RWPE1 (cell line): ENCODE measurements around the gene RPL15.
A peak's percentile ranks its signal among the peaks of the same experiment; 100 is the strongest.

Experiments
- CTCF ChIA-PET: fragments of 350-600 bp; sonication (Branson Sonifier 250); formaldehyde crosslinking; extraction: SDS; loops from one replicate; lab custom pipeline; 2021; lab: Yijun Ruan, JAX
- POLR2A ChIA-PET: fragments of 400-600 bp; formaldehyde crosslinking; extraction: SDS; loops from one replicate; lab custom pipeline; 2020; ENCODE audit warnings: antibody characterized with exemption; ENCODE audit not compliant: low non-redundant PET; lab: Yijun Ruan, JAX
- DNase-seq: peaks from one replicate; pipeline ENCODE4 v3.0.0; 2012; ENCODE audit warnings: low spot score
- H3K27ac ChIP-seq: fragments of 450-650 bp; 2 replicates; pipeline ENCODE4 v1.5.1; 2017
- TF ChIP-seq, protein P1 (sequence below): fragments of 450-650 bp; conservative IDR thresholded peaks from 2 replicates; pipeline ENCODE4 v1.5.1; 2017; ENCODE audit warnings: low read depth, mild to moderate bottlenecking

Gene RPL15

DNA sequence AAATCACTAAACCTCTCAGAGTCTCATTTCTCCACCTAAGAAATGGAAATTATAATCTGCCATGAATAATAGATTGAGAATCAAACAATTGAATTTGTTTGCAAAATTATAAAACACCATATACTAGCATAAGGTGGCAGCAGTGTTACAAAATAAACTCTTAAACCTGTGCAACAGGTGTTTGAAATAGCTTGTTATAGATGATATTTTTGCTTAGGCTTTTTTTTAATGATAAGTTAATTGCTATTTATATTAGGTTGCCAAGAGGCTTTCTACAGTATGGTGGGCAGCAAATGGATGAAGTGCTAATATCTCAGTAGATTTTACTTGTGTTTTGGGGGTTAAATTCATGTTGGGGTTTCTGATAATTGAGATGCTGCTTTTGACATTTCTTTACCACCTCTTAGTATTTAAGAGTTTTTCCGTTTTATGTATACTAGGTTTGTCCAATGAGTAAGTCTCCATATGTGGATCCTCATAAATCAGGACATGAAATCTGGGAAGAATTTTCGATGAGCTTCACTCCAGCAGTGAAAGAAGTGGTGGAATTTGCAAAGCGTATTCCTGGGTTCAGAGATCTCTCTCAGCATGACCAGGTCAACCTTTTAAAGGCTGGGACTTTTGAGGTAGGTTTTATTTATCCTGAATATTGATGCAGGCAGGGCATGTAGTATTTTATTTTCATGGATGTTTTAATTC lies 47.8 kb downstream of the RPL15 start:
- POLR2A ChIA-PET, result no interaction called here
- TF ChIP-seq, protein P1, sequence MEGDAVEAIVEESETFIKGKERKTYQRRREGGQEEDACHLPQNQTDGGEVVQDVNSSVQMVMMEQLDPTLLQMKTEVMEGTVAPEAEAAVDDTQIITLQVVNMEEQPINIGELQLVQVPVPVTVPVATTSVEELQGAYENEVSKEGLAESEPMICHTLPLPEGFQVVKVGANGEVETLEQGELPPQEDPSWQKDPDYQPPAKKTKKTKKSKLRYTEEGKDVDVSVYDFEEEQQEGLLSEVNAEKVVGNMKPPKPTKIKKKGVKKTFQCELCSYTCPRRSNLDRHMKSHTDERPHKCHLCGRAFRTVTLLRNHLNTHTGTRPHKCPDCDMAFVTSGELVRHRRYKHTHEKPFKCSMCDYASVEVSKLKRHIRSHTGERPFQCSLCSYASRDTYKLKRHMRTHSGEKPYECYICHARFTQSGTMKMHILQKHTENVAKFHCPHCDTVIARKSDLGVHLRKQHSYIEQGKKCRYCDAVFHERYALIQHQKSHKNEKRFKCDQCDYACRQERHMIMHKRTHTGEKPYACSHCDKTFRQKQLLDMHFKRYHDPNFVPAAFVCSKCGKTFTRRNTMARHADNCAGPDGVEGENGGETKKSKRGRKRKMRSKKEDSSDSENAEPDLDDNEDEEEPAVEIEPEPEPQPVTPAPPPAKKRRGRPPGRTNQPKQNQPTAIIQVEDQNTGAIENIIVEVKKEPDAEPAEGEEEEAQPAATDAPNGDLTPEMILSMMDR, result no peak
- DNase-seq, result no peak
- CTCF ChIA-PET, result no interaction called here
- H3K27ac ChIP-seq, result peak overlapping the region; percentile 79

DNA sequence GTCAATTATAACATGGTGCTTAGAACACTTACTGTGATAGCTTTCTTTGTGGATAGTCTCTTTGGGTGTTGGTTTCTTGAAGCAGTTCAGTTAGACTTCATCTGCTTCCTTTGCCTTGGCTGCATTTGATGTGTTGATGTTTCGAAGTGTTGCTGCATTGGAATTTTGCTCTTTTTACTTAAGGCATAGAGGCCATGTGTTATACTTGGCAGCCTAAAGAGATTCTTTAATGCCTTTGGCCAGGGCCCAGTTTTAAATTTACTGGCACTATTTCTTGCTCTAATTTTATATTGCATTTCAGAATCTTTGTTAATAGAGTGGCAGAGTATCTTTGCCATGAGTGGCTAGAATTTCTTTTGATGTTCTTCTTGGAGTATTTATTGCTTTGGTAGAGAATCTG lies 49.4 kb downstream of the RPL15 start:
- TF ChIP-seq, protein P1, result no peak
- CTCF ChIA-PET, result no interaction called here
- no peak for DNase-seq
- H3K27ac ChIP-seq, result peak overlapping the region; percentile 67
- POLR2A ChIA-PET, result no interaction called here

DNA sequence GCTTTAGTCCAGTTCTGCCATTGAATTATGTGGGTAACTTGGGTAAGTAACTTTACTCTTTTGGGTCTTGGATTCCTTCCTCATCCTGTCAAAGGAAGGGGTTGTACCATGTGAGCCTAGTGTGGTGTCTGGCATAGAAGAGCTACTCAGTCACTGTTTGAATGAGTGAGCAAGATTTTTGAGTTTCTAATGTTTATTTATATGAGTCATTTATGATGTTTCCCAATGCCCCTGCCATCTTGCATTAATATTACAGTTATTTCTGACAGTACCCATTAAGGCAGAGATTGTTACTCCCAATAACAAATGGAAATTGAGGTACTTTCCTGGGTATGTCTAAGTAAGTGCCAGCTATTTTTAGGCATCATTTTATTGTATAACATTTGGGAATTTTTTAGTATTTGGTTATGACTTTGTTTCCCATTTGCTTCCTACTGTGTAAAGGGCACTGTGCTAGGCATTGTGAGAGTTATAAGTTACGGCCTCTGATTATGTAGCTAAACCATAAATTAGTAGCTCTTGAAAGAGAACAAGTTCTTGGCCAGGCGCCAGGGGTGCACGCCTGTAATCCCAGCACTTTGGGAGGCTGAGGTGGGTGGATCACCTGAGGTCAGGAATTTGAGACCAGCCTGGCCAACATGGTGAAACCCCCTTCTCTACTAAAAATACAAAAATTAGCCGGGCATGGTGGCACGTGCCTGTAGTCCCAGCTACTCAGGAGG lies 51.7 kb downstream of the RPL15 start:
- ChIA-PET CTCF (interaction anchor here (0.6 kb wide), 1 partner anchor 288 kb away, joined by 4 read pairs; no protein-coding TSS in a partner anchor), POLR2A (no interaction called here)
- no peak overlapping the region; the same call in 1 of the 2 replicates for H3K27ac ChIP-seq
- DNase-seq, result peak; percentile 26
- TF ChIP-seq, protein P1, result no peak

DNA sequence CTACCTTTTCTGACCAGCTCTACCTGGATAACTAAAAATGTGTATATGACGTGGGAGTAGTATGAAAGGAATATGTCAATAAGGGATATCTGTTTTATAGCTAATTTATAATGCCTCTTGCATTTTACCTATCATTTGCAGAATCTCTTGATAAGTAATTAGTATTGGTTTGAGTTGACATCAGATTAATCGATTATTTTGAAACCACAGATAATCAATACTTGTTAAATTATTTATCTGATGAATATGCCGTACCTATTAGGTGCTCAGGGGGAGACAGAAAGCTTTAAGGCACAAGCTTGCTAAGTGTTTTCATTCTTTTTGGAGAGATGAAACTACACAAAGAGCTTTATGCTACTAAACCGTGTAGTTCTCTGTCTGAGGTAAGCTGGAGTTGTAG lies 52.5 kb downstream of the RPL15 start:
- CTCF ChIA-PET, result no interaction called here
- no peak overlapping the region for H3K27ac ChIP-seq
- TF ChIP-seq, protein P1, result no peak
- no peak for DNase-seq
- POLR2A ChIA-PET, result no interaction called here
